ENCODE measurements around the gene KLF5.
"Not testable (repeated sequence)": the region's sequence is repeated elsewhere in the genome, so short reads cannot be mapped to it uniquely, and the experiment has no call there.

KLF5 gene

DNA sequence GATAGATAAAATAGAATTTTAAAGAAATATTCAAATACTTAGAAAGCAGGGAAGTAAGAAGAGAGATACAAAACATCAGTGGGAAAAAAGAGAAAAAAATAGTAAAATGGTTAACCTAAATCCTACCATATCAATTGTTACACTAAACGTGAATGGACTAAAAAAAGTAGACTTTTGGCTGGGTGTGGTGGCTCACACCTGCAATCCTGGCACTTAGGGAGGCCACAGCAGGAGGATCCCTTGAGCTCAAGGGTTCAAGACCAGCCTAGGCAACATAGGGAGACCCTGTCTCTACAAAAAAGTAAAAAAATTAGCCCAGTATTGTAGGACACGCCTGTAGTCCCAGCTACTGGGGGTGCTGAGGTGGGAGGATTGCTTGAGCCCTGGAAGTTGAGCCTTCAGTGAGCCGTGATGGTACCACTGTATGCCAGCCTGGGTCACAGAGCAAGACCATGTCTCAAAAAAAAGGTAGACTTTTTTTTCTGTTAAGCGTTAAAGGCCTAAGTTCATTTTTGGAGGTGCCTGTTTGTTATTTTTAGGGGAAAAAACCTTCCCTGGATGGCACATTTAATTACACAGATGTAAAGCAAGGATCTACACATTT lies 29.6 kb downstream of the KLF5 start:
- no peak overlapping the region for H3K27ac Mint-ChIP-seq
- ATAC-seq (ENCODE audit: low read depth): no peak
- no peak for DNase-seq (ENCODE audit: low spot score in 2 of 2)
- H3K27me3 Mint-ChIP-seq: no peaks in the 10 kb centered on the region
- no peaks in the 10 kb centered on the region for H3K4me1 Mint-ChIP-seq
- no peaks in the 10 kb centered on the region for H3K9me3 Mint-ChIP-seq
- no peaks in the 10 kb centered on the region for H3K36me3 Mint-ChIP-seq
- no peak overlapping the region for H3K4me3 Mint-ChIP-seq

DNA sequence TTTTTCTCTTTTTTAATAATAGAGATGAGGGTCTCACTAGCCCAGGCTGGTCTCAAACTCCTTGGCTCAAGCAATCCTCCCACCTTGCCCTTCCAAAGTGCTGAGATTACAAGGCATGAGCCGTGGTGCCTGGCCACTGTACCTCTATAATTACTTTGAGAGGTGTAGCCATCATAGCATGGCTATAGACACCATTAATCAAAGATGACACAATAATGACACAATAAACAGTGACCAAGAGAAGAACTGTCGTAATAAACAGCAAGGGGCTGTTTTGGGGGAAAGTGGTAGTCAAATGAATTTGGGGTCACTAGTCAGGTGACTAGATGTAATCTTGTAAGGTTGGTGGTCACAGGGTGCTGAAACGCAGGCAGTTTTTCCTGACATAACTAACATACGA lies 30.4 kb downstream of the KLF5 start:
- H3K4me3 Mint-ChIP-seq: no peak overlapping the region
- no peak for DNase-seq (ENCODE audit: low spot score in 2 of 2)
- no peak overlapping the region for H3K27ac Mint-ChIP-seq
- no peaks in the 10 kb centered on the region for H3K36me3 Mint-ChIP-seq
- no peaks in the 10 kb centered on the region for H3K4me1 Mint-ChIP-seq
- H3K27me3 Mint-ChIP-seq: no peaks in the 10 kb centered on the region
- ATAC-seq (ENCODE audit: low read depth): no peak
- H3K9me3 Mint-ChIP-seq: no peaks in the 10 kb centered on the region

DNA sequence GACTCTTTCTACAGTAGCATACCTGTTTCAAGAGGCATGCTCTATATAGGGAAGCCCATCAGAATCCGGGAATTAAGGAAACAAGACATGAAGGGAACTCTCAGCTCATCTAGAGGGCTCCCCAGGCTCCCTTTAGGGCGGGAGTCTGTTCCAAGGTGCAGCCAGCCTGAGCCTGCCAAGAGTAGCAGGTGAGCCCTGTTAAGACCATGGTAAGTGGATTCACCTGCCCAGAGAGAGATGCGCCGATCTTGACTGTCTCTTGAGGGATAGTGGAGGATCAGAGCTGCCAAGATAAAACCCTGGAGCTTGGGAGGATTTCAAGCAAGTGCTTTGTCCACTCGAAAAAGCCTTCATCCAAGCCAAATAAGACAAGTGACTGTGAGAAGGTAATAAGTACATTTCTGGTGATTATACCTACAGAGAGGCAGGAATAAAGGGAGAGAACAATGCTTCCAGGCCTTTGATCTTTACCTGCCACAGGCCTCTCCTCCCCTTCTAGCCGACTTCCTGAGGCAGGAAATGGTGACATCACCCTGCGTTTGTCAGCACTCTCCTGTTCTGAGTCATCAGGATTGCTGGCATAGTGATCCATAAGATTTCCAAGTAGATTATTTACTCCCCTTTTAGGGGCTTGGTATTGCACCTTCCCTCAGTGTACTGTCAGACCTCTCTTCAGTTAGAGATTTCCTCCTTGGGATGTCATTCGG lies 31.5 kb downstream of the KLF5 start:
- no peaks in the 10 kb centered on the region for H3K36me3 Mint-ChIP-seq
- H3K9me3 Mint-ChIP-seq: no peaks in the 10 kb centered on the region
- no peak overlapping the region for H3K27ac Mint-ChIP-seq
- no peaks in the 10 kb centered on the region for H3K4me1 Mint-ChIP-seq
- no peak for ATAC-seq (ENCODE audit: low read depth)
- no peaks in the 10 kb centered on the region for H3K27me3 Mint-ChIP-seq
- no peak overlapping the region for H3K4me3 Mint-ChIP-seq
- DNase-seq (ENCODE audit: low spot score in 2 of 2): no peak

DNA sequence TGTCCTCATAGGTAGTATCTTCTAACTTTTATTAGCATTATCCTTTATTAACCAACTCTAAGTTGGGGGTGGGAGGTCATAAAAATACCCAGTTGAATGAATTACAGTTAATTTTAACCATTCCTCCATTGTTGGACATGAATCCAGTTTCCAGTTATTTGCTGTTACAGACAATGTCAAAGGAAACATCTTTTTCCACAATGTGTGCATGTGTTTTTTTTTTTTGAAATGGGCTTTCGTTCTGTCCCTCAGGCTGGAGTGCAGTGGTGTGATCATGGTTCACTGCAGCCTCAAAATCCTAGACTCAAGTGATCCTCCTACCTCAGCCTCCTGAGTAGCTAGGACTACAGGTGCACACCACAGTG lies 32.0 kb downstream of the KLF5 start:
- Mint-ChIP-seq H3K9me3 (no peaks in the 10 kb centered on the region), H3K4me1 (no peaks in the 10 kb centered on the region), H3K36me3 (no peaks in the 10 kb centered on the region), H3K4me3 (no peak overlapping the region), H3K27ac (no peak overlapping the region), H3K27me3 (no peaks in the 10 kb centered on the region)
- ATAC-seq (ENCODE audit: low read depth) (no peak), DNase-seq (ENCODE audit: low spot score in 2 of 2) (no peak)

DNA sequence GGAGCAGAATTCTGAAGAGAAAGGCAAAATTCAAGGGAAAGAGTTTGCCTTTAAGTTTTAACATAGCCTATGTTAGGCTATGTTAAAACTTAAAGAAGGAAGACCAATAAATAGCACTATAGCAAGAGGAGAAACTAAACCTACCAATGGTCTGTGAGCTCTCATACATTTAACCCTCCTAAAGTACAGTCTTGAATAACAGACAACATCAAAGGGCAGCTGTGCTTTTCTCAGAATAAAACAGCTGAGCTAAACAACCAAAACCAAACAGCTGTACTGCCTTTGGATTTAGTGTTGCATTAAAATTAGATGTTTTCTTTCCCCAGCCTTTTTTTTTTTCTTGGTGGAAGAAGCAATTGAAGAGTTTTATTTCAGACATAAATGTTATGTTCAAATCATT lies 34.0 kb downstream of the KLF5 start:
- ATAC-seq (ENCODE audit: low read depth) (no peak), DNase-seq (ENCODE audit: low spot score in 2 of 2) (no peak)
- no peaks in the 10 kb centered on the region for H3K36me3 Mint-ChIP-seq
- no peaks in the 10 kb centered on the region for H3K27me3 Mint-ChIP-seq
- no peaks in the 10 kb centered on the region for H3K4me1 Mint-ChIP-seq
- H3K9me3 Mint-ChIP-seq: no peaks in the 10 kb centered on the region
- H3K27ac Mint-ChIP-seq: no peak overlapping the region
- H3K4me3 Mint-ChIP-seq: no peak overlapping the region

DNA sequence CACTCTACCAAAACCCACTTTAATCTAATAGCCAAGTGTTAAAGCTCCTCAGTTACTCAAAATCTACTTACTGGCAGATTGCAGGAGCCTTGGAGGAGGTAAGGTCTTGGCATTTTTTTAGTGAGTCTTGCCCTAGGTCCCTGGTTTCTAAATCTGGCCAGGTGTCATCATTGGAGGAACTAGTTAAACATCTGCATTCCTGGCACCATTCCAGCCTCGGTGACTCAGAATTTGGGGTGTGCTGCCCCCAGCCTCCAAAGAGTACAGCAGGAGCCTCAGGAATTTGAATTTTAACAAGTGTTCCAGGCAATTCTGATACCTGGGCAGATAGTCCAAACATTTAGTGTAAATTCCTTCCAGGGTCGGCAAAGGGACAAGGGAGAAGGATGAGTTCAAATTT lies 37.4 kb downstream of the KLF5 start:
- H3K27me3 Mint-ChIP-seq: peaks cover 1% of the 10 kb centered on the region
- no peak overlapping the region for H3K27ac Mint-ChIP-seq
- H3K4me3 Mint-ChIP-seq: no peak overlapping the region
- ATAC-seq (ENCODE audit: low read depth) (no peak), DNase-seq (ENCODE audit: low spot score in 2 of 2) (no peak)
- H3K9me3 Mint-ChIP-seq: no peaks in the 10 kb centered on the region
- H3K4me1 Mint-ChIP-seq: no peaks in the 10 kb centered on the region
- no peaks in the 10 kb centered on the region for H3K36me3 Mint-ChIP-seq

DNA sequence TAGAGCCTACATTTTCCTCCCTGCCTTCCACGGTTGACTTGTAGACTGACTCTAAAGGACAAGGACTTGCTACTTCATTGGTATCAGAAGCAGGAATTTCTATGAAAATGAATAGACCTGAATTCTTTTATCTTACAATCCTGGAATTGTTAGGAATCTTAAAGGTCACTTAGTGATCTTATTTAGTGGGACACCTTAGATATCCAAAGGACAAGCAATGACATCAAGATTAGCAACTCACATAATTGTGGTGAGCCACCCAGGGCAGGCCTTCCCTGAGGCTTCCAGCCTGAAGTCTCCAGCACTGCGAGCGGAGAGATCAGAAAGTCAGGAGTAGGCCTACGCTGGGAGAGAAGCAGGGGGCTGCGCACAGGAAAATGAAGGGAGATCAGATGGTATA lies 37.8 kb downstream of the KLF5 start:
- H3K9me3 Mint-ChIP-seq: no peaks in the 10 kb centered on the region
- H3K4me1 Mint-ChIP-seq: no peaks in the 10 kb centered on the region

DNA sequence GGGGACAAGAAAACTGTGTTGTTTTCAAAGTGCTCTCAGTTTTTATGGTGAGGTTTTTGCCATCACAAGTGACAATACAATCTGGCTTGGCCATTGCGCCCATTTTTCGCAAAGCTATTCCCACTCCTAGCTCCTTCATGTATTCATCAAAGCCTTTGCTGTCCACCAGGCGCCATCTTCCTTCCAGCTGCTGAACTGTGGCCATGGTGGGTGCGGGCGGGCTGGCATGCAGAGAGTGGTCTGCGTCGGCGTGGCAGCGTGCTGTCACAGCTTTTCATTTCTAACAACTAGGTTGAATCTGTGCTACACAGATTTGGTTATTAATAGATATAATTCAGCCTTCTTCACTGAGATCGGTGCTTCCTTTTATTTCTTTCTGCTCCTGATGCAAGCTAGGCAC lies 42.0 kb downstream of the KLF5 start:
- not testable (repeated sequence) for H3K36me3 Mint-ChIP-seq; H3K4me1 Mint-ChIP-seq; ATAC-seq (ENCODE audit: low read depth); H3K27ac Mint-ChIP-seq; H3K4me3 Mint-ChIP-seq; H3K27me3 Mint-ChIP-seq; H3K9me3 Mint-ChIP-seq; DNase-seq (ENCODE audit: low spot score in 2 of 2)

More for the DNA sequence above, 37.8 kb downstream of the KLF5 start:
- Mint-ChIP-seq H3K27ac (no peak overlapping the region), H3K27me3 (peaks cover 1% of the 10 kb centered on the region), H3K36me3 (no peaks in the 10 kb centered on the region), H3K4me3 (no peak overlapping the region)
- ATAC-seq (ENCODE audit: low read depth): no peak
- no peak for DNase-seq (ENCODE audit: low spot score in 2 of 2)

DNA sequence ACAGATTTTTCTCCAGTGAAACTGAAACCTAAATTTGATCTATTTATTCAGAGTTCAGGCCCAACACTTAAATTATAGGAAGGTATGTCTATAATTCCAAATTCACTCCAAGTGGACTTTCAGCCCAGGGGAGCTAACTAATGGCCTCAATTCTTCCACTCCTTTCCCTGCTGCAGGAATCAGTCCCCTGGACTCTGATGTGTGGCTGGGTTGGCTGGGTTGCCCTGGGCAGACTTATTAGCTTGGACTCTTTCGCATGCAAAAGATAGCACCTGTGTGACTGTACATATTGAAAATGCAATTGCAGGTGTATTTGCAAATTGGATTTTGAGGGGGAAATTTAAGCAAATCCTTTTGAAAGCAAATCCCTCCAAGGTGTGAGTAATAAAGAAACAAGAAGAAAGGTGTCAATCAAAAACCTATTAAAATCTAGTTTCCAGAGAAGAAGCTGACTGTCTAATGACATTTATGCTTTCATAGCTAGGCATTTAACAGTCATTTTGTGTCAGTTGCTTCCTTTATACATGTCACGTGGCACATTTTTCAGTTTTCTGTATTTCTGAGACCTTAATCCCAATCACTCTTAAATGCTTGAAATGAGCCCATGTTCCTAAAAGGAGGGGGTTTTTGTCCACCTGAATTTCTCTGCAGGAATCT lies 42.7 kb downstream of the KLF5 start:
- H3K36me3 Mint-ChIP-seq: no peaks in the 10 kb centered on the region
- H3K4me1 Mint-ChIP-seq: no peaks in the 10 kb centered on the region
- no peak for DNase-seq (ENCODE audit: low spot score in 2 of 2)
- H3K27me3 Mint-ChIP-seq: peaks cover 1% of the 10 kb centered on the region
- H3K9me3 Mint-ChIP-seq: no peaks in the 10 kb centered on the region
- no peak overlapping the region for H3K4me3 Mint-ChIP-seq
- no peak overlapping the region for H3K27ac Mint-ChIP-seq
- ATAC-seq (ENCODE audit: low read depth): no peak

DNA sequence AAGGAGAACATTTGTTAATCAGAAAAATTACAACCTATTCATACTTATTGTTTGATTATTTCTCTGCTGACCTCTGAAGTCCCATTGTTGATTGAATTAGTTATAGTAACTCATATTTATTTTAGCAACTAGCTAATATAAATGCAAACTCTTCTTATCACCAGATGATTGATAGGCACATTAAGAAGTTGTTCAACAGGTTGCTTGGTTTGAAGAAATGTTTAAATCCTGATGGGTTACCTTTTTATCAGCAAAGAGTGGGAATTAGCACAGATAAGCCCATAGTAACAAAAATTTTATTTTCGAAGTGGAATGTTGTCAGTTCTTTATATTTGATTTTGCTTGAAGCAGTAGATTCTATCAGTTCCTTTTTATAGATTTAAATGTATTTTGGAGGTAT lies 44.4 kb downstream of the KLF5 start:
- Mint-ChIP-seq H3K27ac (no peak overlapping the region), H3K27me3 (peaks cover under 1% of the 10 kb centered on the region), H3K36me3 (no peaks in the 10 kb centered on the region), H3K9me3 (no peaks in the 10 kb centered on the region), H3K4me1 (no peaks in the 10 kb centered on the region), H3K4me3 (no peak overlapping the region)
- ATAC-seq (ENCODE audit: low read depth) (no peak), DNase-seq (ENCODE audit: low spot score in 2 of 2) (no peak)

DNA sequence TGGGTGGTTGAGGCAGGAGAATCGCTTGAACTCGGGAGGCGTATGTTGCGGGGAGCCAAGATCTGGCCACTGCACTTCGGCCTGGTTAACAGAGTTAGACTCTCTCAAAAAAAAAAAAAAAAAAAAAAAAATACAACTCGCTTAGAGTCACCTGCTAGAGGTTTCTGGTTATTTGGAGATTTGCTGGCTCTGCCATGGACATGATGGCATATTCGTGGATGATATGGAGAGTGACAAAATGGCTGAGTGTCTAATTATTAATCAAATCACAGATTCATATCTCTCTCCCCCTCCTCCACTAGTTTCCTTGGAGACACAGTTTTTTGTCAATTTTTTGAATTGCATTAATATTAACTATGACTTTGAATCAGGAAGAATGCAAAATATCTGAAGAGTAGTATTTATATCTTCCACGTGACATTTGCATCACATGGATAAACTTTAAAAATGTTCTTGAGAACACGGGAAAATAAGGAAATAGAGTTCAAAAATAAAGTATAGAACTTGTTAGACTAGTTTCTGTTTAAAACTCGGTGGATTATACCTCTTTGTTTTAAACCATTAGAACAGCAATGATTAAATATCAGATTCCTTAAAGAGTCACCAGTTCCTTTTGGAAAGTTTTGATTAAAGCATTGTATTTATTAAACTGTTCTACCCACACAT lies 47.8 kb downstream of the KLF5 start:
- DNase-seq (ENCODE audit: low spot score in 2 of 2) (no peak), ATAC-seq (ENCODE audit: low read depth) (no peak)
- H3K9me3 Mint-ChIP-seq: no peaks in the 10 kb centered on the region
- H3K4me1 Mint-ChIP-seq: no peaks in the 10 kb centered on the region
- no peak overlapping the region for H3K4me3 Mint-ChIP-seq
- H3K36me3 Mint-ChIP-seq: no peaks in the 10 kb centered on the region
- H3K27ac Mint-ChIP-seq: no peak overlapping the region
- no peaks in the 10 kb centered on the region for H3K27me3 Mint-ChIP-seq

DNA sequence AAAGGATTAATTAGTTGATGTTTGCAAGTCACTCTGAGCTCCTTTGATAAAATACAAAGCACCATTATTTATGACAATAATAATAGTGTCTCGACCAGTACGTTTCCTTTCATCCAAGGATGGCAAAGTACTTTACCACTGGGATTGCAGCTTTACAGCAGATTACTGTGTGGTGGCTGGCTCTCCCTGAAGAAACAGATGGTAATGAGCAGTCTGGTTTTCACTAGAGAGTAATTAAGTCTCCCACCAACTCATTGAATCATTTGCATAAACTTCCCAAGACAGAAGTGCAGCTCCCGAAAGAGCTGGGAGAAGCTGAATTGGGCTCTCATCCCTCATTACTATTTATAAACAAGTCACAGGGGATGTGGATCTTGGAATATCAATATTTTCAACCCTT lies 48.7 kb downstream of the KLF5 start:
- peaks cover 1% of the 10 kb centered on the region for H3K27me3 Mint-ChIP-seq
- H3K36me3 Mint-ChIP-seq: no peaks in the 10 kb centered on the region
- no peaks in the 10 kb centered on the region for H3K4me1 Mint-ChIP-seq
- no peak overlapping the region for H3K27ac Mint-ChIP-seq
- no peaks in the 10 kb centered on the region for H3K9me3 Mint-ChIP-seq
- no peak for DNase-seq (ENCODE audit: low spot score in 2 of 2)
- ATAC-seq (ENCODE audit: low read depth): no peak
- H3K4me3 Mint-ChIP-seq: no peak overlapping the region

DNA sequence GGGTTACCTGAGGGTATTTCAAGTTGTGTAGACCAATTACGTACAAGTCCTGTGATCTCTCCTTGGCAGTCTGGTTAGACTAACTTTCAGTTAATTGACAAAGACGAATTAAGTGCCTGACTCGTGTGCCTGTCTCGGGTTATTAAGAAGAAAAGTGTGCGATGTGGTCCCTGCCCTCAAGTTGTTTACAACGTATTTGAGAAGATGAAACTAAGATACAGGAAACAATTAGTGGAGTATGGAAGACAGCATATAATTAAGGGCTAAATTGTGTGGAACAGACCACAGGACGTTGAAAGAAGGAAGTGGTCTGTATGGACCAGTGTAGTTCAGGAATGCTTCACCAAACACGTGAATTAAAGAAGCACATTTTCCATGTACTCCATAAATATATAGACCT lies 49.2 kb downstream of the KLF5 start:
- no peak for ATAC-seq (ENCODE audit: low read depth)
- Mint-ChIP-seq H3K9me3 (no peaks in the 10 kb centered on the region), H3K4me3 (no peak overlapping the region), H3K36me3 (no peaks in the 10 kb centered on the region), H3K27ac (no peak overlapping the region), H3K27me3 (peaks cover 1% of the 10 kb centered on the region), H3K4me1 (no peaks in the 10 kb centered on the region)
- no peak for DNase-seq (ENCODE audit: low spot score in 2 of 2)

DNA sequence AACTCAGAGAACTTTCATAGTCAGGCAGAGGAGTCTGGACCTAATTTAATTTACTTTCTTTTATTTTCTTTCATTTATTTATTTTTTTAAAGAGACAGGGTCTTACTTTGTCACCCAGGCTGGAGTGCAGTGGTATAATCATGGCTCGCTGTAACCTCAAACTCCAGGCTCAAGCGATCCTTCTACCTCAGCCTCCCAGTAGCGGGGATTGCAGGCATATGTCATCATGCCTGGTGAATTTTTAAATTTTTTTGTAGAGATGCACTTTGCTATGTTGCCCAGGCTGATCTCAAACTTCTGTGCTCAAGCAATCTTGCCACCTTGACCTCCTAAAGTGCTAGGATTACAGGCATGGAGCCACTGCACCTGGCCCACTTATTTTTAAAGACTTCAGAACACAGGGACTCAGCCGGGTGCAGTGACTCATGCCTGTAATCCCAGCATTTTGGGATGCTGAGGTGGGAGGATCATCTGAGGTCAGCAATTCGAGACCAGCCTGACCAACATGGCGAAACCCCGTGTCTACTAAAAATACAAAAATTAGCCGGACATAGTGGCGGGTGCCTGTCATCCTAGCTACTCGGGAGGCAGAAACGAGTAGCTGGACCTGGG lies 50.6 kb downstream of the KLF5 start:
- H3K27me3 Mint-ChIP-seq: peaks cover 1% of the 10 kb centered on the region
- ATAC-seq (ENCODE audit: low read depth) (no peak), DNase-seq (ENCODE audit: low spot score in 2 of 2) (no peak)
- H3K9me3 Mint-ChIP-seq: no peaks in the 10 kb centered on the region
- H3K4me1 Mint-ChIP-seq: no peaks in the 10 kb centered on the region
- H3K4me3 Mint-ChIP-seq: no peak overlapping the region
- H3K36me3 Mint-ChIP-seq: no peaks in the 10 kb centered on the region
- H3K27ac Mint-ChIP-seq: no peak overlapping the region

All from memory B cell (primary cell).